ENCODE data around the gene KLHL17.
A peak's percentile ranks its signal among the peaks of the same experiment; 100 is the strongest.
"Not testable (repeated sequence)": the region's sequence is repeated elsewhere in the genome, so short reads cannot be mapped to it uniquely, and the experiment has no call there.

The KLHL17 gene

GRCh38 chr1:1004420-1004779 is 44.0 kb downstream of the KLHL17 start:
- Mint-ChIP-seq H3K27ac (peak overlapping the region; percentile 69), H3K36me3 (ENCODE audit: low read depth) (peaks cover 12% of the 10 kb centered on the region), H3K9me3 (peaks cover 9% of the 10 kb centered on the region), H3K4me1 (peaks cover 40% of the 10 kb centered on the region), H3K27me3 (ENCODE audit: low read depth, poor library complexity) (peaks cover 9% of the 10 kb centered on the region), H3K4me3 (peak overlapping the region; percentile 68)
- TF ChIP-seq, protein P1, sequence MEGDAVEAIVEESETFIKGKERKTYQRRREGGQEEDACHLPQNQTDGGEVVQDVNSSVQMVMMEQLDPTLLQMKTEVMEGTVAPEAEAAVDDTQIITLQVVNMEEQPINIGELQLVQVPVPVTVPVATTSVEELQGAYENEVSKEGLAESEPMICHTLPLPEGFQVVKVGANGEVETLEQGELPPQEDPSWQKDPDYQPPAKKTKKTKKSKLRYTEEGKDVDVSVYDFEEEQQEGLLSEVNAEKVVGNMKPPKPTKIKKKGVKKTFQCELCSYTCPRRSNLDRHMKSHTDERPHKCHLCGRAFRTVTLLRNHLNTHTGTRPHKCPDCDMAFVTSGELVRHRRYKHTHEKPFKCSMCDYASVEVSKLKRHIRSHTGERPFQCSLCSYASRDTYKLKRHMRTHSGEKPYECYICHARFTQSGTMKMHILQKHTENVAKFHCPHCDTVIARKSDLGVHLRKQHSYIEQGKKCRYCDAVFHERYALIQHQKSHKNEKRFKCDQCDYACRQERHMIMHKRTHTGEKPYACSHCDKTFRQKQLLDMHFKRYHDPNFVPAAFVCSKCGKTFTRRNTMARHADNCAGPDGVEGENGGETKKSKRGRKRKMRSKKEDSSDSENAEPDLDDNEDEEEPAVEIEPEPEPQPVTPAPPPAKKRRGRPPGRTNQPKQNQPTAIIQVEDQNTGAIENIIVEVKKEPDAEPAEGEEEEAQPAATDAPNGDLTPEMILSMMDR (IDR thresholded peaks at IDR 0.05) = no peak
- no peak for DNase-seq

DNA sequence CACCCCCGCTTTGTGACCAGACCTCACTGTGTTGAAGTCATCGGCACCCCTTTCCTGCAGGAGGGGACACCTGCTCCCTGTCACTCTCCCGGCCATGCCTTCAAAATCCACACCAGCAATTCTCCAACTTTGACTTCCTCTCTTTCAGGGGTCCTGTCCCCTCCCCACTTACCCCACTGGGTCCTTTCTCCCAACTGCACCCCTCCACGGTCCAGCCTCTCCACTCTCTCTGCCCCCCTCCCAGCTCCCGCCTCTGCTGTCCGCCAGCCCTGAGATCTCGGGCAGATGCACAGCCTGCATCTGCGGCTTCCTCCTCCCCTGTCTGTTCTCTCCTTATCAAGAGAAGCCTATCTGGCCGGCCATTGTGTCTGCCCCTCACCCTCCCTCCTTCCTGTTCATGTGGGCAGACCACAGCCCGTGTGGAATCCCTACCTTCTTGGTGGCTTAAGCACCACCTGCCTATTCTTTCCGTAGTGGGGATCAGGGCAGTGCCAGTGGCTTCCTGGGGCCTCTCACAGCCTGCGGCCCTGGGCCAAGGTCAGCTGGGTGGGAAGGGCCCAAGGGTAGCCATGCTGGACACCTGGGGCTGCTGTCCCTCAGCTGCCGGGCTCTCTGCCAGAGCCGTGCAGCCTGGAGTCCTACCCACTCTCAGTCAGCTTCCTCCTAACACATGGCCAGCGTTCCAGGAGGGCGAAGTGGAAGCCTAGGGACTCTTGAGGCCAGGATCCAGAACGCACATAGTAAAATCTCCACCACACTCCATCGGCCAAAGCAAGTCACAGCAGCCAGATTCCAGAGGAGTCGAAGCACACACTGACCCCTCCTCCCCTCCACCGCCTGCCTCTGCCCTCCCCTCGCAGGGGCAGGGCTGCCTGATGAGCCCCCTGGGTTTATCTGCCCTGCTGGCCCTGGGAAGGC is 44.7 kb downstream of the KLHL17 start:
- H3K36me3 Mint-ChIP-seq (ENCODE audit: low read depth) = peaks cover 12% of the 10 kb centered on the region
- DNase-seq = peak; percentile 60
- H3K27me3 Mint-ChIP-seq (ENCODE audit: low read depth, poor library complexity) = peaks cover 9% of the 10 kb centered on the region
- peaks cover 9% of the 10 kb centered on the region for H3K9me3 Mint-ChIP-seq
- TF ChIP-seq, protein P1 (IDR thresholded peaks at IDR 0.05) = no peak
- H3K4me3 Mint-ChIP-seq = peak overlapping the region; percentile 68
- peaks cover 40% of the 10 kb centered on the region for H3K4me1 Mint-ChIP-seq
- peak overlapping the region; percentile 69 for H3K27ac Mint-ChIP-seq

- TF ChIP-seq, protein P1 (IDR thresholded peaks at IDR 0.05) = no peak
- Mint-ChIP-seq H3K27me3 (ENCODE audit: low read depth, poor library complexity) (peaks cover 7% of the 10 kb centered on the region), H3K9me3 (peaks cover 9% of the 10 kb centered on the region), H3K4me3 (peak overlapping the region; percentile 45), H3K36me3 (ENCODE audit: low read depth) (peaks cover 12% of the 10 kb centered on the region), H3K4me1 (peaks cover 40% of the 10 kb centered on the region), H3K27ac (no peak overlapping the region)
- no peak for DNase-seq
These were observed 45.5 kb downstream of the KLHL17 start for GRCh38 chr1:1005774-1006304.

- Mint-ChIP-seq H3K4me3 (peak overlapping the region; percentile 45), H3K27me3 (ENCODE audit: low read depth, poor library complexity) (peaks cover 4% of the 10 kb centered on the region), H3K9me3 (peaks cover 11% of the 10 kb centered on the region), H3K36me3 (ENCODE audit: low read depth) (peaks cover 13% of the 10 kb centered on the region), H3K4me1 (peaks cover 40% of the 10 kb centered on the region), H3K27ac (peak overlapping the region; percentile 78)
- TF ChIP-seq, protein P1 (IDR thresholded peaks at IDR 0.05) = no peak
- peak; percentile 19 for DNase-seq
These were observed 46.1 kb downstream of the KLHL17 start for GRCh38 chr1:1006305-1007159.

GRCh38 chr1:1010131-1010530 is 49.7 kb downstream of the KLHL17 start:
- H3K27ac Mint-ChIP-seq; H3K27me3 Mint-ChIP-seq (ENCODE audit: low read depth, poor library complexity); DNase-seq; H3K4me3 Mint-ChIP-seq: not testable (repeated sequence)
- Mint-ChIP-seq H3K4me1 (peaks cover 49% of the 10 kb centered on the region), H3K36me3 (ENCODE audit: low read depth) (peaks cover 16% of the 10 kb centered on the region), H3K9me3 (peaks cover 13% of the 10 kb centered on the region)

DNA sequence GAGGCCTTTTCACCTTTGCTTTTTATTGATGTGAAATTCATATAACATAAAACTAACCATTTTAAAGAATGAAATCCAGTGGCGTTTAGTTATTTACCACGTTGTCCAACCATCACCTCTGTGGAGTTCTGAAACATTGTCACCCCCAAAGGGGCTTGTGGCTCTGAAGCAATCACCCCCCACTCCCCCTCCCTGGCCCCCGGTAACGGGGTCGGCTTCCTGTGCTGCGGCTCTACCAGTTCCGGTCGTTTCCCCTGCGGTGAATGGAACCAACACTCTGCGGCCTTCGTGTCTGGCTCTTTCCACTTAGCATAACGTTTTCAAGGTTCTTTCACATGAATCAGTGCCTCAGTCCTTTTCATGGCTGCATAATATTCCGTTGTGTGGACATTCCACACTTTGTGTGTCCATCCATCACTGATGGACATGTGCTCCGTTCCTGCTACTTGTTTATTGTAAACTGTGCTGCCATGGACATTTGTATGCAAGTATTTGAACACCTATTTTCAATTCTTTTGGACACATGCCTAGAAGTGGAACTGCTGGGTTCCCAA is 51.1 kb downstream of the KLHL17 start:
- TF ChIP-seq, protein P1 (IDR thresholded peaks at IDR 0.05) = no peak
- Mint-ChIP-seq H3K27me3 (ENCODE audit: low read depth, poor library complexity) (peaks cover 9% of the 10 kb centered on the region), H3K27ac (no peak overlapping the region), H3K4me1 (peaks cover 39% of the 10 kb centered on the region), H3K36me3 (ENCODE audit: low read depth) (peaks cover 16% of the 10 kb centered on the region), H3K9me3 (peaks cover 12% of the 10 kb centered on the region), H3K4me3 (no peak overlapping the region)
- DNase-seq = no peak

GRCh38 chr1:1012736-1013104 is 52.3 kb downstream of the KLHL17 start:
- Mint-ChIP-seq H3K4me3 (peak overlapping the region; percentile 83), H3K9me3 (peaks cover 10% of the 10 kb centered on the region), H3K36me3 (ENCODE audit: low read depth) (peaks cover 19% of the 10 kb centered on the region), H3K4me1 (peaks cover 40% of the 10 kb centered on the region)
- H3K27me3 Mint-ChIP-seq (ENCODE audit: low read depth, poor library complexity); H3K27ac Mint-ChIP-seq; DNase-seq: not testable (repeated sequence)

Data from nephron progenitor cell (in vitro differentiated cells).